Astrocyte (in vitro differentiated cells and primary cell): ENCODE results near the gene ARHGAP9. TPM values are rescaled to one million over a fixed set of nuclear protein-coding genes. Genes with fewer than 3 reads are reported as not detected.
"Not testable (repeated sequence)": the region's sequence is repeated elsewhere in the genome, so short reads cannot be mapped to it uniquely, and the experiment has no call there.

Experiments
- DNase-seq: peaks from one replicate; pipeline ENCODE4 v3.0.0-alpha.2; 2010; ENCODE audit warnings: low read depth
- FAIRE-seq: peaks from 2 replicates; lab custom pipeline; 2011; peaks lifted over from hg19 to GRCh38; lab: Jason Lieb, UNC
- H2AFZ ChIP-seq: 2 replicates; pipeline ENCODE4 v1.6.0; 2012; ENCODE audit warnings: low read depth, low read length, inconsistent platforms
- H3K27ac ChIP-seq: 2 replicates; pipeline ENCODE4 v1.5.1; 2011; ENCODE audit warnings: low read depth, low read length, inconsistent platforms
- H3K27me3 ChIP-seq: 2 replicates; pipeline ENCODE4 v1.6.0; 2011; ENCODE audit warnings: low read length, inconsistent platforms; ENCODE audit not compliant: insufficient read depth
- H3K36me3 ChIP-seq: 2 replicates; pipeline ENCODE4 v1.5.1; 2011; ENCODE audit warnings: low read length, inconsistent platforms; ENCODE audit not compliant: insufficient read depth
- H3K4me1 ChIP-seq: 2 replicates; pipeline ENCODE4 v1.5.1; 2011; ENCODE audit warnings: low read length, inconsistent platforms; ENCODE audit not compliant: insufficient read depth
- H3K4me2 ChIP-seq: 2 replicates; pipeline ENCODE4 v1.6.0; 2012; ENCODE audit warnings: low read length, inconsistent platforms
- H3K4me3 ChIP-seq: 2 replicates; pipeline ENCODE4 v1.5.1; 2011; ENCODE audit warnings: low read depth, mild to moderate bottlenecking, low read length, inconsistent platforms; ENCODE audit not compliant: insufficient read depth
- H3K79me2 ChIP-seq: 2 replicates; pipeline ENCODE4 v1.6.0; 2012; ENCODE audit warnings: mild to moderate bottlenecking, low read length, inconsistent platforms; ENCODE audit not compliant: insufficient read depth
- H3K9ac ChIP-seq: 2 replicates; pipeline ENCODE4 v1.6.0; 2012; ENCODE audit warnings: mild to moderate bottlenecking, low read length, inconsistent platforms
- H3K9me3 ChIP-seq: 2 replicates; pipeline ENCODE4 v1.5.1; 2012; ENCODE audit warnings: low read depth, mild to moderate bottlenecking, low read length, inconsistent platforms; ENCODE audit not compliant: insufficient read depth
- H4K20me1 ChIP-seq: 2 replicates; pipeline ENCODE4 v1.6.0; 2012; ENCODE audit warnings: low read length, inconsistent platforms; ENCODE audit not compliant: insufficient read depth
- H3K27ac Mint-ChIP-seq: one replicate; pipeline ENCODE4 v1.8.0; 2021; ENCODE audit warnings: mild to moderate bottlenecking, mixed read lengths; ENCODE audit not compliant: unreplicated experiment
- H3K27me3 Mint-ChIP-seq: one replicate; pipeline ENCODE4 v1.8.0; 2021; ENCODE audit warnings: low read depth, mixed read lengths; ENCODE audit not compliant: unreplicated experiment
- H3K36me3 Mint-ChIP-seq: one replicate; pipeline ENCODE4 v1.8.0; 2021; ENCODE audit warnings: low read depth, mixed read lengths; ENCODE audit not compliant: unreplicated experiment
- H3K4me1 Mint-ChIP-seq: one replicate; pipeline ENCODE4 v1.8.0; 2021; ENCODE audit warnings: low read depth, mixed read lengths; ENCODE audit not compliant: unreplicated experiment
- H3K4me3 Mint-ChIP-seq: one replicate; pipeline ENCODE4 v1.8.0; 2021; ENCODE audit warnings: mild to moderate bottlenecking, moderate library complexity, mixed read lengths; ENCODE audit not compliant: unreplicated experiment
- H3K9me3 Mint-ChIP-seq: one replicate; pipeline ENCODE4 v1.8.0; 2021; ENCODE audit warnings: mild to moderate bottlenecking, mixed read lengths; ENCODE audit not compliant: unreplicated experiment
- EZH2 ChIP-seq: IDR thresholded peaks from 2 replicates; pipeline ENCODE4 v1.6.1; 2012; ENCODE audit warnings: mild to moderate bottlenecking, low read length, inconsistent platforms; ENCODE audit not compliant: insufficient read depth
- total RNA-seq: library from RNA; stranded (reverse); gene quantifications from 2 replicates; pipeline ENCODE4 v1.2.1, GENCODE V29; 2021
- TF ChIP-seq, protein P1 (sequence below): IDR thresholded peaks from 2 replicates; pipeline ENCODE4 v1.5.1; 2011; ENCODE audit warnings: low read depth, mild to moderate bottlenecking, inconsistent platforms, low read length, moderate library complexity; ENCODE audit not compliant: insufficient read depth

The ARHGAP9 gene
- total RNA-seq, 1 donor from 2014 or later, result 3.1 TPM

DNA sequence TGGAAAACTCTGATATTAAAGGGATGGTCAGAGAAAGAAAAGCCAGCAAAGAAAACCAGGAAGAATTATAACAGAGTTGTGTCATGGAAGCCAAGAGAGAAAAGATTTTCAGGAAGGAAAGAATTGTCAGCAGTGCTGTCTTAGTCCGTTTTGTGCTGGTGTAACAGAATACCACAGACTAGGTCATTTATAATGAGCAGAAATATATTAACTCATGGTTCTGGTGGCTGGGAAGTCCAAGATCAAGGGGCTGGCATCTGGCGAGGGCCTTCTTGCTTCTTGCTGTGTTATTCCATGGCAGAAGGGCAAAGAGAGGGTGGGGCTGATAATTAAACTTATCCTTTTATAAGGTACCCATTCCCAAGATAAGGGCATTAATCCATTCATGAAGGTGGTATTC is 31.0 kb downstream of the ARHGAP9 start:
- Histone ChIP-seq H3K4me2 (no peak overlapping the region), H3K27ac (no peak overlapping the region), H2AFZ (no peak overlapping the region), H3K36me3 (no peaks in the 10 kb centered on the region), H3K4me1 (peaks cover 18% of the 10 kb centered on the region), H3K4me3 (no peak overlapping the region), H3K9me3 (no peaks in the 10 kb centered on the region), H3K79me2 (no peaks in the 10 kb centered on the region), H3K9ac (no peak overlapping the region), H3K27me3 (no peaks in the 10 kb centered on the region), H4K20me1 (no peaks in the 10 kb centered on the region)
- Mint-ChIP-seq H3K27ac (no peak overlapping the region), H3K9me3 (peaks cover 10% of the 10 kb centered on the region), H3K4me1 (peaks cover 15% of the 10 kb centered on the region), H3K27me3 (peaks cover 4% of the 10 kb centered on the region), H3K36me3 (no peaks in the 10 kb centered on the region), H3K4me3 (no peak overlapping the region)
- no peak for DNase-seq
- FAIRE-seq, result no peak
- TF ChIP-seq, protein P1, sequence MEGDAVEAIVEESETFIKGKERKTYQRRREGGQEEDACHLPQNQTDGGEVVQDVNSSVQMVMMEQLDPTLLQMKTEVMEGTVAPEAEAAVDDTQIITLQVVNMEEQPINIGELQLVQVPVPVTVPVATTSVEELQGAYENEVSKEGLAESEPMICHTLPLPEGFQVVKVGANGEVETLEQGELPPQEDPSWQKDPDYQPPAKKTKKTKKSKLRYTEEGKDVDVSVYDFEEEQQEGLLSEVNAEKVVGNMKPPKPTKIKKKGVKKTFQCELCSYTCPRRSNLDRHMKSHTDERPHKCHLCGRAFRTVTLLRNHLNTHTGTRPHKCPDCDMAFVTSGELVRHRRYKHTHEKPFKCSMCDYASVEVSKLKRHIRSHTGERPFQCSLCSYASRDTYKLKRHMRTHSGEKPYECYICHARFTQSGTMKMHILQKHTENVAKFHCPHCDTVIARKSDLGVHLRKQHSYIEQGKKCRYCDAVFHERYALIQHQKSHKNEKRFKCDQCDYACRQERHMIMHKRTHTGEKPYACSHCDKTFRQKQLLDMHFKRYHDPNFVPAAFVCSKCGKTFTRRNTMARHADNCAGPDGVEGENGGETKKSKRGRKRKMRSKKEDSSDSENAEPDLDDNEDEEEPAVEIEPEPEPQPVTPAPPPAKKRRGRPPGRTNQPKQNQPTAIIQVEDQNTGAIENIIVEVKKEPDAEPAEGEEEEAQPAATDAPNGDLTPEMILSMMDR, result no peak
- TF ChIP-seq EZH2, result no peak

DNA sequence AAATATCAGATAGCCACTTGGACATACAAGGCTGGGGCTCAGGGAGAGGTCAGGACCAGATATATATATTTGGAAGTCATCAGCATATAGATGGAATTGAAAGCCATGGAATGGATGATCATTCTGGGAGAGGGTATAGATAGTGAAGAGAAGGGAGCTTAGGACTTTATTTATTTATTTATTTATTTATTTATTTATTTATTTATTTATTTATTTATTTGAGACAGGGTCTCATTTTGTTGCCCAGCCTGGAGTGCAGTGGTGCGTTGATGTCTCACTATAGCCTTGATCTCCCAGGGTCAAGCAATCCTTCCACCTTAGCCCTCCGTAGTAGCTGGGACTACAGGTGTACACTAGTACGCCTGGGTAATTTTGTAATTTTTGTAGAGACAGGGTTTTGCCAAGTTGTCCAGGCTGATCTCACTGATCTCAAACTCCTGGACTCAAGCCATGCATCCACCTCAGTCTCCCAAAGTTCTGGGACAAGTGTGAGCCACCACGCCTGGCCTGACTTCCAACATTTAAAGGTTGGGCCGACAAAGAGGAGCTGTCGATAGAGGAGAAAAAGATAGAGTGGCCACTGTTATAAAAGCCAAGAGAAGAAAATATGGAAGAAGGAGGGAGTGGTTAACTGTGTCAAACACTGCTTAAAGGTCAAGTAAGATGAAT is 33.2 kb downstream of the ARHGAP9 start:
- Mint-ChIP-seq H3K4me3 (no peak overlapping the region), H3K27me3 (peaks cover 4% of the 10 kb centered on the region), H3K36me3 (no peaks in the 10 kb centered on the region), H3K9me3 (peaks cover 10% of the 10 kb centered on the region), H3K27ac (no peak overlapping the region), H3K4me1 (peaks cover 5% of the 10 kb centered on the region)
- no peak for FAIRE-seq
- Histone ChIP-seq H2AFZ (no peak overlapping the region), H3K27me3 (no peaks in the 10 kb centered on the region), H3K36me3 (no peaks in the 10 kb centered on the region), H3K9ac (no peak overlapping the region), H3K4me1 (peaks cover 5% of the 10 kb centered on the region), H3K4me3 (no peak overlapping the region), H3K4me2 (no peak overlapping the region), H3K27ac (no peak overlapping the region), H4K20me1 (no peaks in the 10 kb centered on the region), H3K9me3 (no peaks in the 10 kb centered on the region), H3K79me2 (no peaks in the 10 kb centered on the region)
- TF ChIP-seq, protein P1, result no peak
- TF ChIP-seq EZH2, result no peak
- no peak for DNase-seq

DNA sequence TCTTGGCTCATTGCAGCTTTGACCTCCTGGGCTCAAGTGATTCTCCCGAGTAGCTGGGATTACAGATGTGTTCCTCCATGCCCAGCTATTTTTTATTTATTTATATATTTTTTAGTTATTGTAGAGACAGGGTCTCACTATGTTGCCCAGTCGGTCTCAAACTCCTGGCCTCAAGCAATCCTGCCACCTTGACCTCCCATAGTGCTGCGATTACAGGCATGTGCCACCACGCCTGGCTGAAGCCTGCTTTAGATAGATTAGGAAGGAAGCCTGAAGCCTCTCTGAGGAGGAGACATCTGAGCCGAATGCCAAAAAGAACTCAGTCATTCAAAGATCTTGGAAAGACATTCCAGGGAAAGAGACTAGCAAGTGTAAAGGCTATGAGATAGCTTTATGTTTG is 34.9 kb downstream of the ARHGAP9 start:
- DNase-seq (no peak), FAIRE-seq (no peak)
- Histone ChIP-seq H3K36me3 (no peaks in the 10 kb centered on the region), H3K4me3 (no peak overlapping the region), H3K27me3 (no peaks in the 10 kb centered on the region), H3K9ac (no peak overlapping the region), H3K79me2 (no peaks in the 10 kb centered on the region), H3K4me1 (no peaks in the 10 kb centered on the region), H4K20me1 (no peaks in the 10 kb centered on the region), H3K9me3 (no peaks in the 10 kb centered on the region), H3K27ac (no peak overlapping the region), H3K4me2 (no peak overlapping the region), H2AFZ (no peak overlapping the region)
- TF ChIP-seq EZH2, result no peak
- TF ChIP-seq, protein P1, result no peak
- Mint-ChIP-seq H3K27ac (no peak overlapping the region), H3K9me3 (peaks cover 1% of the 10 kb centered on the region), H3K4me1 (no peaks in the 10 kb centered on the region), H3K36me3 (no peaks in the 10 kb centered on the region), H3K27me3 (peaks cover 2% of the 10 kb centered on the region), H3K4me3 (no peak overlapping the region)

DNA sequence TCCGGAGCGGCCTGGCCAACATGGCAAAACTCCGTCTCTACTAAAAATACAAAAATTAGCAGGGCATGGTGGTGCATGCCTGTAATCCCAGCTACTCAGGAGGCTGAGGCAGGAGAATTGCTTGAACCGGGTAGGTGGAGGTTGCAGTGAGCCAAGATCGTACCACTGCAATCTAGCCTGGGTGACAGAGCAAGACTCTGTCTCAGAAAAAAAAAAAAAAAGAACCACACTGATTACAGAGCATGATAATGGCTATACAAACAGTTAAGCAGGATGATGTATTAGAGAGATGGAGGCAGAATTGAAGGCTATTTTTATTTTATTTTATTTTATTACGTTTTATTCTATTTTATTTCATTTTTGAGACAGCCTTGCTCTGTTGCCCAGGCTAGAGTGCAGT is 35.3 kb downstream of the ARHGAP9 start:
- H3K27me3 Mint-ChIP-seq, H3K4me2 ChIP-seq, H4K20me1 ChIP-seq, DNase-seq, H3K9ac ChIP-seq, H3K79me2 ChIP-seq, FAIRE-seq, H3K4me1 Mint-ChIP-seq, H3K36me3 Mint-ChIP-seq, H3K27ac ChIP-seq, H3K36me3 ChIP-seq, H2AFZ ChIP-seq, H3K4me3 ChIP-seq, H3K4me1 ChIP-seq, H3K9me3 Mint-ChIP-seq, H3K4me3 Mint-ChIP-seq, H3K27me3 ChIP-seq, H3K27ac Mint-ChIP-seq, H3K9me3 ChIP-seq: not testable (repeated sequence)
